ENCODE data around the gene NTNG1. TPM values are rescaled to one million over a fixed set of nuclear protein-coding genes. Genes with fewer than 3 reads are reported as not detected.

The NTNG1 gene
- total RNA-seq, 1 experiment from 2014 or later = 1.5 TPM

DNA sequence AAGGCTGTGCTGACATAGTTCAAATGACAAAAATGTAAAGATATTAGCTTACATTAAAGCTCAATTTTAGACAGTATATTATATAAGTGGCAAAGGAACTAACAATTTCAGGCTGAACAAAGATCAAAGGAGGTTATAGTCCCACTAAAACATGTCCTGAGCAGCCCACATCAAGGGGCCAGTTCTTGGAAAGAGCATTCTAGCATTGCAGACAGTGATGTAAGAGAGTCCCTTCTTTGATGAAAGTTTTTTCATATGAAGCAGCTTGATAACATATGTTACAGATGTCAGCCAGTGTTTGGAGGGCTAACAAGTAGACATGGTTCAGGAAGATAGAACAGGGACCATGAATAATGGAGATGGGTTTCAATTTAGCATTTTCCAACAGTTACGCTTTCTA, 301.7 kb downstream of the NTNG1 start:
- H2AFZ ChIP-seq (ENCODE audit: low read length) = no peak overlapping the region
- no peak overlapping the region for H2BK12ac ChIP-seq (ENCODE audit: insufficient read length, low read depth, low read length)
- H3K56ac ChIP-seq (ENCODE audit: insufficient read length, low read depth, low read length) = no peak overlapping the region
- no peak overlapping the region for H2BK20ac ChIP-seq (ENCODE audit: low read depth, low read length, poor library complexity, severe bottlenecking)
- no peak overlapping the region for H4K91ac ChIP-seq (ENCODE audit: insufficient read length, low read depth, low read length)
- no peak overlapping the region for H3K9ac ChIP-seq (ENCODE audit: extremely low read depth, insufficient read length, low read length)
- H3K14ac ChIP-seq (ENCODE audit: insufficient read depth, low read length) = no peak overlapping the region
- no peak overlapping the region for H3K4me2 ChIP-seq (ENCODE audit: insufficient read depth, insufficient read length, low read length)
- no peak overlapping the region for H3K4ac ChIP-seq (ENCODE audit: low read depth, low read length)
- H3K79me1 ChIP-seq (ENCODE audit: insufficient read depth, low read depth, low read length, poor library complexity, severe bottlenecking) = no peaks in the 10 kb centered on the region
- Mint-ChIP-seq H3K27me3 (ENCODE audit: low read depth) (no peaks in the 10 kb centered on the region), H3K27ac (no peak overlapping the region), H3K9me3 (no peaks in the 10 kb centered on the region), H3K4me1 (no peaks in the 10 kb centered on the region), H3K4me3 (no peak overlapping the region), H3K36me3 (ENCODE audit: insufficient read depth in 1 of 3, low read depth in 3 of 3) (no peaks in the 10 kb centered on the region)
- no peak overlapping the region for H2AK5ac ChIP-seq (ENCODE audit: insufficient read length, low read length)
- no peaks in the 10 kb centered on the region for H3K9me3 ChIP-seq (ENCODE audit: control insufficient read depth, low read depth, low read length)
- H4K5ac ChIP-seq (ENCODE audit: insufficient read length, low read depth, low read length) = no peak overlapping the region
- H3K18ac ChIP-seq (ENCODE audit: insufficient read length, low read depth, low read length) = no peak overlapping the region
- no peak overlapping the region for H3K23ac ChIP-seq (ENCODE audit: insufficient read length, low read depth, low read length)
- H3K4me1 ChIP-seq (ENCODE audit: insufficient read depth, low read length) = no peaks in the 10 kb centered on the region
- no peak overlapping the region for H2BK5ac ChIP-seq (ENCODE audit: insufficient read length, low read length)
- no peaks in the 10 kb centered on the region for H3K79me2 ChIP-seq (ENCODE audit: insufficient read depth, low read length)
- H3K27ac ChIP-seq (ENCODE audit: insufficient read length, low read depth, low read length) = no peak overlapping the region
- H3T11ph ChIP-seq (ENCODE audit: low read length) = no peak overlapping the region
- H2BK120ac ChIP-seq (ENCODE audit: low read depth, low read length, poor library complexity, severe bottlenecking) = no peak overlapping the region
- H4K8ac ChIP-seq (replicated peaks; ENCODE audit: insufficient read length, low read depth, low read length) = no peak overlapping the region
- no peak overlapping the region for H2BK15ac ChIP-seq (ENCODE audit: low read depth, low read length)
- DNase-seq = no peak
- no peaks in the 10 kb centered on the region for H3K27me3 ChIP-seq (ENCODE audit: insufficient read depth, low read length)
- no peak for TF ChIP-seq CTCF (conservative IDR thresholded peaks at IDR 0.05)
- H3K23me2 ChIP-seq (ENCODE audit: insufficient read length, low read depth, low read length, poor library complexity, severe bottlenecking) = no peaks in the 10 kb centered on the region
- H4K20me1 ChIP-seq (ENCODE audit: control insufficient read depth, insufficient read depth, insufficient read length) = no peaks in the 10 kb centered on the region
- no CpG with 5 or more reads among the region's 1 CpG for whole genome bisulfite sequencing (ENCODE audit: extremely low coverage, insufficient read length, low lambda C conversion rate)
